Right lobe of liver (tissue), 6 donors: ENCODE data around the gene AKAP8L. TPM values are rescaled to one million over a fixed set of nuclear protein-coding genes. Genes with fewer than 3 reads are reported as not detected.

Source experiments
- ATAC-seq, 4 donors: fragments of 200-7000 bp; cut with Tn5 transposase; one replicate each; pipeline ENCODE4 v1.9.1; 2020; ENCODE audit warnings: mild to moderate bottlenecking in 4 of 4, moderate library complexity in 4 of 4
- DNase-seq, 3 donors: peaks; one replicate each; pipeline ENCODE4 v3.0.0-alpha.2; 2020
- H3K27ac ChIP-seq, 3 donors: fragments of 200-600 bp; one replicate each; pipeline ENCODE4 v1.8.0; 2022
- H3K27me3 ChIP-seq, 2 donors: fragments of 200-600 bp; one replicate each; pipeline ENCODE4 v1.8.0; 2022
- H3K36me3 ChIP-seq, 4 donors: fragments of 200-600 bp; sonication (generic) in 1 of 4; one replicate each; pipeline versions ENCODE4 v1.5.1 to v1.8.0; 2017 to 2022; ENCODE audit warnings: control low read depth in 1 of 4
- H3K4me1 ChIP-seq, 4 donors: fragments of 200-600 bp; sonication (generic) in 1 of 4; one replicate each; pipeline versions ENCODE4 v1.5.1 to v1.8.0; 2017 to 2022; ENCODE audit warnings: control low read depth in 1 of 4
- H3K4me3 ChIP-seq, 3 donors: fragments of 200-600 bp; one replicate each; pipeline ENCODE4 v1.8.0; 2022
- H3K9me3 ChIP-seq, 4 donors: fragments of 200-600 bp; sonication (generic) in 1 of 4; one replicate each; pipeline versions ENCODE4 v1.5.1 to v1.8.0; 2017 to 2022; ENCODE audit warnings: control low read depth in 1 of 4
- POLR2A ChIP-seq: fragments of 450-650 bp; IDR thresholded peaks from one replicate; pipeline ENCODE4 v1.6.1; 2017; ENCODE audit warnings: antibody characterized with exemption, mild to moderate bottlenecking
- WGBS: methylation state at CpG from one replicate; pipeline ENCODE4 v1.1.6; 2018; ENCODE audit warnings: low coverage, low lambda C conversion rate; ENCODE audit not compliant: insufficient coverage; ENCODE audit errors: missing lambda C conversion rate; 5-methylcytosine and 5-hydroxymethylcytosine counted together
- intact Hi-C, 2 donors: fragments of 100-400 bp; cut with DNase I; formaldehyde crosslinking; loops; one replicate each; pipeline versions ENCODE4 v1.11.2 to v1.14.1; 2022
- total RNA-seq, 6 experiments: library from RNA; depleted of rRNA in 2 of 6; stranded (reverse); fragments of >200 nt in 2 of 6; fragmentation: NEBNext Ultra II Directional in 3 of 6; extraction: Animal tissue kit (Norgen Biotek cat#: 25700) in 3 of 6; gene quantifications; one replicate each; pipeline versions ENCODE4 v1.1.0 to v1.2.4, GENCODE V29; 2016 to 2023
- TF ChIP-seq, protein P1 (sequence below), 4 donors: fragments of 200-600 bp in 3 of 4; fragments of 450-650 bp in 1 of 4; IDR thresholded peaks; one replicate each; pipeline versions ENCODE4 v1.5.1 to v1.8.0; 2016 to 2022; ENCODE audit warnings: antibody characterized with exemption in 4 of 4, mild to moderate bottlenecking in 2 of 4
- donor health status: DM: no; HTN: yes; CAD: no.
- donor health status: DM: no; HTN: no; CAD: no.
- donor health status: DM: no; HTN: no; CAD: no.
- donor health status: DM: no; HTN: yes; CAD: no.
- donor health status: DM: no; HTN: yes; CAD: no.

AKAP8L gene
- total RNA-seq, 6 experiments from 2014 or later, result 27.4 to 69.4 (median 49.6) TPM

DNA sequence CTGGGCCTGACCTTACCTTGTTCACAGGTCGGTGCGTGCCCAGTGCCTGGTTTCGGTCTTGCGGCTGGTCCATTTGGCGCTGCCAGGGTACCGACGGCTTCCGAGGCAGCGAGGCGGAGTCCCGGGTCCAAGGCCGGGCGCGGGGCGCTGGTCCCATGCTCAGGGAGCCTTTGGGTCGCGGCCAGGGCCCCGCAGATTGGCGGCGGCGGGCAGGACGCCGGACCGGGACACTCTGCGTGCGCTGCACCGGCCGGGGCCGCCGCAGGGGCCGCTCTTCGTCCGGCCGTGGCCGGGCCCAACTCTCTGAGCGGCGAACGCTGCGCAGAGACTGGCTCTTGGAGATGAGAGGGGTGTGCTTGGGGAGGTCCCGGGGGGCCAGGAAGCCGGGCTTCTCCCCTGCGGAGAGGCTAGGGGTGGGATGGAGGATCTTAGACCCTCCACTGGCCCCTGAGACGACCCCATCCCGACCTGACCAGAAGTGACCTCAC, 34.3 kb upstream of the AKAP8L start:
- ATAC-seq, result peak; percentile 33 to 47 (median 42)
- H3K27me3 ChIP-seq, result no peaks in the 10 kb centered on the region

DNA sequence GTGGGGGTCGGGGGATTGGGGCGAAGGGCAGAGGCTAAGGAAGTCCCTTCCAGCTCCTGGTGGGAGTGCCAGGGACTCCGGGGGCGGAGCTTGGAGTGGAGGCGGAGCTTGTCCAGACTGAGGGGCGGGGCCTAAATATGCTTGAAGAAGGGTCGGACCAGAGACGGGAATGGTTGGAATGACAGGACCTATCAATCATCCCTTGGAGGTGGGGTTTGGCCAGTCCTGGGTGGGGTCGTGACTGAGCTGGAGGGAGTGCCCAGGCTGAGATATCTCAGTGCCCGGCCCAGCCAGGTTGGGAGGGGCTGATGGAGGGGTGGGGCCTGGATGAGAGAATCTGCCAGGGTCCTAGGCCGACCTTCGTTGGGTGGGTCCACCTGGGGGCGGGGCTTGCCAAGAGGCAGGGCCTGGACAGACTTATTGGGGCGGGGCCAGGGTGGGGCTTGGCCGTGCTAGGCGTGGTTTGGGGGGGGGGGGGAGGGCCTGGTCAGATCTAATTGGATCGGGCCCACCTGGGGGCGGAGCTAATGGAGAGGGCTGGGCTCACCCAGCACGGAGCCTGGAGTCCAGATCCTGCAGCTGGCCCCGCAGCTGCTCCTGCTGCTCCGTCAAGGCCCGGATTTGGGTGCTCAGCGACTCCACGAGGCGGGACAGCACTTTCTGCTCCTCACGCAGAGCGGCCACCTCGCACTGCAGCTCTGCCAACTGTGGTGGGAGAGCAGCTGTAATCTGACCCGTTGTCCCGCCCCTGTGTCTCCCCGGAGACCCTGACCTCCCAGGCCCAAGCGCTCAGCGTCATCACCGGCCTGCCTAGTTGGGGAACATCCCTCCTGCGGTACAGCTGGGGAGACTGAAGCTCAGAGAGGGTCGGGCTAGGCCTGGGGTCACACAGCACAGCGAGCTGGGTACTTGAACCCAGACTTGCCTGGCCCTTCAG, 33.6 kb upstream of the AKAP8L start:
- peak; percentile 91 to 96 (median 94) for DNase-seq
- 22% methylated on average over 9 of the region's 37 CpGs for WGBS
- H3K36me3 ChIP-seq, result no peaks in the 10 kb centered on the region
- peaks cover 0 to 27% (median 3%) of the 10 kb centered on the region in 4 donors for H3K4me1 ChIP-seq
- H3K4me3 ChIP-seq, result peak overlapping the region; percentile 36 to 55 (median 53)
- ATAC-seq, result peak; percentile 70 to 79 (median 76)
- peak; percentile 90 for TF ChIP-seq POLR2A
- TF ChIP-seq, protein P1, sequence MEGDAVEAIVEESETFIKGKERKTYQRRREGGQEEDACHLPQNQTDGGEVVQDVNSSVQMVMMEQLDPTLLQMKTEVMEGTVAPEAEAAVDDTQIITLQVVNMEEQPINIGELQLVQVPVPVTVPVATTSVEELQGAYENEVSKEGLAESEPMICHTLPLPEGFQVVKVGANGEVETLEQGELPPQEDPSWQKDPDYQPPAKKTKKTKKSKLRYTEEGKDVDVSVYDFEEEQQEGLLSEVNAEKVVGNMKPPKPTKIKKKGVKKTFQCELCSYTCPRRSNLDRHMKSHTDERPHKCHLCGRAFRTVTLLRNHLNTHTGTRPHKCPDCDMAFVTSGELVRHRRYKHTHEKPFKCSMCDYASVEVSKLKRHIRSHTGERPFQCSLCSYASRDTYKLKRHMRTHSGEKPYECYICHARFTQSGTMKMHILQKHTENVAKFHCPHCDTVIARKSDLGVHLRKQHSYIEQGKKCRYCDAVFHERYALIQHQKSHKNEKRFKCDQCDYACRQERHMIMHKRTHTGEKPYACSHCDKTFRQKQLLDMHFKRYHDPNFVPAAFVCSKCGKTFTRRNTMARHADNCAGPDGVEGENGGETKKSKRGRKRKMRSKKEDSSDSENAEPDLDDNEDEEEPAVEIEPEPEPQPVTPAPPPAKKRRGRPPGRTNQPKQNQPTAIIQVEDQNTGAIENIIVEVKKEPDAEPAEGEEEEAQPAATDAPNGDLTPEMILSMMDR (IDR thresholded peaks at IDR 0.05), result no peak
- H3K27me3 ChIP-seq, result no peaks in the 10 kb centered on the region
- peak overlapping the region in 2 of 3 donors; percentile 28 to 47 for H3K27ac ChIP-seq
- no peaks in the 10 kb centered on the region for H3K9me3 ChIP-seq
- intact Hi-C loops, result loop anchor here in 1 of 2 donors (10.0 kb wide), 1 partner anchor 102 kb away; no protein-coding TSS in a partner anchor

More for the DNA sequence above, 34.3 kb upstream of the AKAP8L start:
- TF ChIP-seq, protein P1 (IDR thresholded peaks at IDR 0.05), result peak; percentile 43 to 51 (median 45)
- TF ChIP-seq POLR2A, result no peak
- intact Hi-C loops, result loop anchor here in 1 of 2 donors (10.0 kb wide), 1 partner anchor 102 kb away; no protein-coding TSS in a partner anchor
- Histone ChIP-seq H3K4me3 (peak overlapping the region; percentile 36 to 55 (median 53)), H3K4me1 (peaks cover 0 to 30% (median 3%) of the 10 kb centered on the region in 4 donors), H3K27ac (peak overlapping the region in 2 of 3 donors; percentile 28 to 47), H3K9me3 (no peaks in the 10 kb centered on the region), H3K36me3 (no peaks in the 10 kb centered on the region)
- DNase-seq, result peak in 1 of 3 donors; percentile 49
- 10% methylated on average over 16 of the region's 44 CpGs for WGBS

DNA sequence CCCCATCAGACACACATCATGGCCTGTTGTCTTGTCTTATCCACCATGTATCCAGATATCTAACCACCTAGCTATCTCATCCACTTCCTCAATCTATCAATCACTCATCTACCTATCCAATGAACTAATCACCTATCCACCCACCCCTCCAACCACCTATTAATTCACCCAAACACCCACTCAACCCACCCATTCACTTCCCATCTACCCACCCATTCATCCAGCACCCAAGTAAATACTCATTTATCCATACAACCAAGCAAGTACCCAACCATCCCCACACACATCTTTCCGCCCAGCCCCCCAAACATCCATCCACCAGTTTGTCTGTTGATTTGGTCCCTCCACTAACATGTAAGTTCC, 31.7 kb upstream of the AKAP8L start:
- Histone ChIP-seq H3K9me3 (no peaks in the 10 kb centered on the region), H3K27me3 (no peaks in the 10 kb centered on the region), H3K4me3 (no peak overlapping the region), H3K4me1 (peaks cover 0 to 27% (median 4%) of the 10 kb centered on the region in 4 donors), H3K36me3 (no peaks in the 10 kb centered on the region), H3K27ac (no peak overlapping the region)
- WGBS, result 100% methylated on average over 1 of the region's 1 CpG
- ATAC-seq (no peak), DNase-seq (no peak)
- intact Hi-C loops, result loop anchor here in 1 of 2 donors (10.0 kb wide), 1 partner anchor 104 kb away; no protein-coding TSS in a partner anchor
- TF ChIP-seq, protein P1 (IDR thresholded peaks at IDR 0.05), result no peak
- no peak for TF ChIP-seq POLR2A

GRCh38 chr19:15449620-15450527, 31.1 kb upstream of the AKAP8L start, which contains the start of gene WIZ:
Gene WIZ (minus strand): TSS chr19:15449956. CDS start chr19:15448307, 1,649 bp downstream.
- Histone ChIP-seq H3K9me3 (no peaks in the 10 kb centered on the region), H3K27ac (peak within 1 kb of the TSS in 1 of 3 donors; percentile 68), H3K36me3 (no peaks in the 10 kb centered on the region), H3K27me3 (no peaks in the 10 kb centered on the region), H3K4me1 (peaks cover 0 to 30% (median 6%) of the 10 kb centered on the region in 4 donors), H3K4me3 (peak within 1 kb of the TSS; percentile 40 to 56 (median 48))
- no CpG with 5 or more reads among the region's 77 CpGs for WGBS
- ATAC-seq (peak in 3 of 4 donors; percentile 4 to 30 (median 5)), DNase-seq (peak; percentile 80 to 83 (median 80))
- intact Hi-C loops, result loop anchor here (10.0 kb wide), 2 partner anchors 105 to 265 kb away; no protein-coding TSS in a partner anchor
- TF ChIP-seq, protein P1 (IDR thresholded peaks at IDR 0.05), result no peak
- no peak for TF ChIP-seq POLR2A
